Sigmoid colon (tissue), 7 donors: ENCODE results near the gene AP4S1. TPM values are rescaled to one million over a fixed set of nuclear protein-coding genes. Genes with fewer than 3 reads are reported as not detected.

Experiments used
- DNase-seq: peaks from one replicate; pipeline ENCODE4 v3.0.0-alpha.2; 2019
- H3K27ac ChIP-seq, 4 donors: fragments of 200-600 bp; sonication (generic); one replicate each; pipeline ENCODE4 v1.5.1; 2016 to 2019; ENCODE audit warnings: mild to moderate bottlenecking in 1 of 4
- H3K27me3 ChIP-seq, 3 donors: fragments of 200-600 bp; sonication (generic); one replicate each; pipeline ENCODE4 v1.5.1; 2019; ENCODE audit warnings: mild to moderate bottlenecking in 1 of 3
- H3K36me3 ChIP-seq, 4 donors: fragments of 200-600 bp; sonication (generic); one replicate each; pipeline ENCODE4 v1.5.1; 2016 to 2019
- H3K4me1 ChIP-seq, 4 donors: fragments of 200-600 bp; sonication (generic); one replicate each; pipeline ENCODE4 v1.5.1; 2017 to 2019
- H3K4me3 ChIP-seq, 4 donors: fragments of 200-600 bp; sonication (generic); one replicate each; pipeline ENCODE4 v1.5.1; 2017 to 2019; ENCODE audit warnings: mild to moderate bottlenecking in 2 of 4, moderate library complexity in 1 of 4
- H3K9me3 ChIP-seq, 4 donors: fragments of 200-600 bp in 3 of 4; sonication (generic) in 3 of 4; one replicate each; pipeline versions ENCODE4 v1.5.1 to v1.6.1; 2013 to 2019
- EP300 ChIP-seq, 4 donors: sonication (generic); formaldehyde crosslinking; IDR thresholded peaks; one replicate each; pipeline ENCODE4 v1.6.1; 2017; ENCODE audit warnings: antibody characterized with exemption in 4 of 4
- POLR2A ChIP-seq, 2 donors: fragments of 450-650 bp; IDR thresholded peaks; one replicate each; pipeline ENCODE4 v1.6.1; 2016; ENCODE audit warnings: antibody characterized with exemption in 2 of 2, mild to moderate bottlenecking in 2 of 2, moderate library complexity in 2 of 2
- POLR2AphosphoS5 ChIP-seq, 4 donors: sonication (generic); formaldehyde crosslinking; IDR thresholded peaks; one replicate each; pipeline ENCODE4 v1.6.1; 2017; ENCODE audit warnings: antibody characterized with exemption in 4 of 4
- WGBS, 2 donors: extraction: QIAGEN DNeasy Blood & Tissue Kit; methylation state at CpG; one replicate each; pipeline ENCODE4 v1.1.7; 2013; 5-methylcytosine and 5-hydroxymethylcytosine counted together
- intact Hi-C: fragments of 100-400 bp; cut with DNase I; formaldehyde crosslinking; loops from one replicate; pipeline ENCODE4 v1.15.1; 2023
- polyA plus RNA-seq, 3 donors: library from polyadenylated mRNA; stranded (reverse); fragments of 200-250 nt; gene quantifications; one replicate each; pipeline ENCODE4 v1.2.3, GENCODE V29; 2013
- total RNA-seq, 4 donors: library from RNA; depleted of rRNA; stranded (reverse); fragments of >200 nt; gene quantifications; one replicate each; pipeline ENCODE4 v1.1.0, GENCODE V29; 2016
- TF ChIP-seq, protein P1 (sequence below), 4 experiments: fragments of 450-650 bp in 3 of 4; fragments of 200-600 bp in 1 of 4; IDR thresholded peaks; one replicate each; pipeline ENCODE4 v1.5.1; 2016 to 2019; ENCODE audit warnings: antibody characterized with exemption in 4 of 4, mild to moderate bottlenecking in 3 of 4, moderate library complexity in 2 of 4
- donor health status: healthy with polysubstance abuse.
- donor health status: Bipolar disorder and iron deficiency.
- donor health status: healthy.

The AP4S1 gene
- total and polyA plus RNA-seq, 7 donors: 4.8 to 29.1 (median 13.8) TPM

DNA sequence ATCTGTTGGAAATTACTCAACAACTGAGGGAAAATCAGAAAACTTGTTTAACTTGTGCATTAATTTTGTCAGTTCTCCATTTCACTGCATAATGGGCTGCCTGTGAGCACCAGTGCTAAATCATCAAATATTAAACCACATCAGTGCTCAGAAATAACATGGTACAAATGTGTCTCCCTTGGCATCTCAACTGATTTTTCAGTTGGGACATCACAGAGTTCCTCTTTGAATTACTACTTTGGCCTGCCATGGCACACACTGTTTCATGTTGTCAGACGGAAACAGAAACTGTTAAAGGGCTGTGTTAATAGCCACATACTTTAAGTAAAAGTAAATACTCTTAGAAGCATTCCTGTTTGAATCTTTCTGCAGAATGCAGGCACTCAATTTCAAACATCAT lies 42.8 kb downstream of the AP4S1 start:
- H3K27ac ChIP-seq: peak overlapping the region in 2 of 4 donors; percentile 2 to 19

DNA sequence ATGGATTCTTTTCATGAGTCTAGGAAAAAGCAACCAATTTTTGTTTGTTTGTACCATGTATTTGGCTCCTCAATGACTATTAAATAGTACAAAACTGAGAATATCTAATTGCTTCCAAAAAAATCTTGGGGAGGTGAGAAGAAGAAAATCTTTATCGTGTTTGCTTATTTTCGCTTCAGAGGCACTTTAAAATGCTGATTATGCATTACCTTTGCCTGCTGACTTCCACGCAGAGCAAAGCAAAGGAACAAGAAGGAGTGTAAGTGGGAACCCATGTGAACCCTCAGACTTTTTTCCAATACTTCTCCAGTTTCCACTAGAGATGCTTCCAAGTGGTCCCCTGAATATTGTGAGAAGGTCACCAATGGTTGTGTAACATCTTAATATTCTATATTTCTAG lies 43.9 kb downstream of the AP4S1 start:
- no peaks in the 10 kb centered on the region for H3K9me3 ChIP-seq
- TF ChIP-seq POLR2AphosphoS5 (IDR thresholded peaks at IDR 0.05) (no peak), POLR2A (IDR thresholded peaks at IDR 0.05) (no peak), EP300 (IDR thresholded peaks at IDR 0.05) (no peak)
- TF ChIP-seq, protein P1, sequence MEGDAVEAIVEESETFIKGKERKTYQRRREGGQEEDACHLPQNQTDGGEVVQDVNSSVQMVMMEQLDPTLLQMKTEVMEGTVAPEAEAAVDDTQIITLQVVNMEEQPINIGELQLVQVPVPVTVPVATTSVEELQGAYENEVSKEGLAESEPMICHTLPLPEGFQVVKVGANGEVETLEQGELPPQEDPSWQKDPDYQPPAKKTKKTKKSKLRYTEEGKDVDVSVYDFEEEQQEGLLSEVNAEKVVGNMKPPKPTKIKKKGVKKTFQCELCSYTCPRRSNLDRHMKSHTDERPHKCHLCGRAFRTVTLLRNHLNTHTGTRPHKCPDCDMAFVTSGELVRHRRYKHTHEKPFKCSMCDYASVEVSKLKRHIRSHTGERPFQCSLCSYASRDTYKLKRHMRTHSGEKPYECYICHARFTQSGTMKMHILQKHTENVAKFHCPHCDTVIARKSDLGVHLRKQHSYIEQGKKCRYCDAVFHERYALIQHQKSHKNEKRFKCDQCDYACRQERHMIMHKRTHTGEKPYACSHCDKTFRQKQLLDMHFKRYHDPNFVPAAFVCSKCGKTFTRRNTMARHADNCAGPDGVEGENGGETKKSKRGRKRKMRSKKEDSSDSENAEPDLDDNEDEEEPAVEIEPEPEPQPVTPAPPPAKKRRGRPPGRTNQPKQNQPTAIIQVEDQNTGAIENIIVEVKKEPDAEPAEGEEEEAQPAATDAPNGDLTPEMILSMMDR (IDR thresholded peaks at IDR 0.05): no peak
- no peaks in the 10 kb centered on the region for H3K27me3 ChIP-seq
- H3K36me3 ChIP-seq: peaks cover 0 to 25% (median 0%) of the 10 kb centered on the region in 4 donors
- DNase-seq: no peak
- intact Hi-C loops: no loop called here
- peaks cover 0 to 10% (median 5%) of the 10 kb centered on the region in 4 donors for H3K4me1 ChIP-seq
- no peak overlapping the region for H3K4me3 ChIP-seq
- H3K27ac ChIP-seq: no peak overlapping the region
- WGBS, 2 donors: 95% methylated on average over 3 of the region's 3 CpGs

More for the DNA sequence above, 42.8 kb downstream of the AP4S1 start:
- WGBS, 2 donors: 62 to 75% methylated on average over 1 of the region's 1 CpG
- DNase-seq: no peak
- intact Hi-C loops: no loop called here
- Histone ChIP-seq H3K27me3 (no peaks in the 10 kb centered on the region), H3K4me1 (peaks cover 0 to 10% (median 5%) of the 10 kb centered on the region in 4 donors), H3K9me3 (no peaks in the 10 kb centered on the region), H3K4me3 (no peak overlapping the region), H3K36me3 (peaks cover 0 to 18% (median 0%) of the 10 kb centered on the region in 4 donors)
- TF ChIP-seq, protein P1 (IDR thresholded peaks at IDR 0.05): no peak
- TF ChIP-seq POLR2A (IDR thresholded peaks at IDR 0.05) (no peak), EP300 (IDR thresholded peaks at IDR 0.05) (no peak), POLR2AphosphoS5 (IDR thresholded peaks at IDR 0.05) (no peak)

DNA sequence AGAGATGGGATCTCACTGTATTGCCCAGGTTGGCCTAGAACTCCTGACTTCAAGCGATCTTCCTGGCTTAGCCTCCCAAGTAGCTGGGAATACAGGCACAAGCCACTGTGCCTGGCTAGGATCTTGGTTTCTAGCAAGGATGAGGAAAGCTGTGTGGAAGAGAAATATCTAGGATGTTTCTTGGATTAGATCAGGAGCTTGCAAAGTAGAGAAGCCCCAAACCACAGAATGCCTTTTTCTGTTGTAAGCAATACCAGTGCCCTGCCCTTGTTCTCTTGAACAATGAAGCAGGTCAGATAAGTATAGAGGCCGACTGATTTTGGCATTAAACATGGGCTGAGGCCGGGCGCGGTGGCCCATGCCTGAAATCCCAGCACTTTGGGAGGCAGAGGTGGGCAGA lies 45.0 kb downstream of the AP4S1 start:
- intact Hi-C loops: no loop called here

DNA sequence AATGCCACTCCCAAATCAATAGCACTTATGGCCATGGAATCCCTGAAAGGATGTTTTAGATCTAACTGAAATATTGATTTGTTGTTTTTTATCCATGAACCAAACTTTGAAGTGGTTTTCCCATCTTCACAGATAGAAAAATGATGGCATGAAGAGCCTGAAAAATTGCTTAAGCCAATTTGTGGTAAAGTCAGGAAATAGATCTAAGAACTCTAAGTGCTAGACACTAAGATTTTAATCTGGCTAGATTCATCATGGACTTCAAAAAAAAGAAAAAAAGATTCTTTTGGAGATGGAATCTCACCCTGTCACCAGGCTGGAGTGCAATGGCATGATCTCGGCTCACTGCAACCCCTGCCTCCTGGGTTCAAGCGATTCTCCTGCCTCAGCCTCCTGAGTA lies 45.7 kb downstream of the AP4S1 start:
- intact Hi-C loops: no loop called here
- no peak for DNase-seq
- 92 to 97% methylated on average over 2 of the region's 2 CpGs for WGBS, 2 donors
- Histone ChIP-seq H3K36me3 (peaks cover 0 to 32% (median 0%) of the 10 kb centered on the region in 4 donors), H3K27me3 (no peaks in the 10 kb centered on the region), H3K4me3 (no peak overlapping the region), H3K9me3 (no peaks in the 10 kb centered on the region), H3K4me1 (peaks cover 0 to 10% (median 5%) of the 10 kb centered on the region in 4 donors), H3K27ac (no peak overlapping the region)
- TF ChIP-seq POLR2A (IDR thresholded peaks at IDR 0.05): no peak
- TF ChIP-seq, protein P1 (IDR thresholded peaks at IDR 0.05): no peak
- TF ChIP-seq EP300 (IDR thresholded peaks at IDR 0.05): no peak
- TF ChIP-seq POLR2AphosphoS5 (IDR thresholded peaks at IDR 0.05): no peak

More for the DNA sequence above, 45.0 kb downstream of the AP4S1 start:
- H3K27me3 ChIP-seq: no peaks in the 10 kb centered on the region
- peaks cover 0 to 32% (median 0%) of the 10 kb centered on the region in 4 donors for H3K36me3 ChIP-seq
- peaks cover 0 to 10% (median 5%) of the 10 kb centered on the region in 4 donors for H3K4me1 ChIP-seq
- no peaks in the 10 kb centered on the region for H3K9me3 ChIP-seq
- TF ChIP-seq POLR2A (IDR thresholded peaks at IDR 0.05) (no peak), EP300 (IDR thresholded peaks at IDR 0.05) (no peak), POLR2AphosphoS5 (IDR thresholded peaks at IDR 0.05) (no peak)
- TF ChIP-seq, protein P1 (IDR thresholded peaks at IDR 0.05): no peak
- H3K27ac ChIP-seq: no peak overlapping the region
- H3K4me3 ChIP-seq: no peak overlapping the region
- WGBS, 2 donors: 94 to 96% methylated on average over 5 of the region's 5 CpGs
- DNase-seq: no peak

DNA sequence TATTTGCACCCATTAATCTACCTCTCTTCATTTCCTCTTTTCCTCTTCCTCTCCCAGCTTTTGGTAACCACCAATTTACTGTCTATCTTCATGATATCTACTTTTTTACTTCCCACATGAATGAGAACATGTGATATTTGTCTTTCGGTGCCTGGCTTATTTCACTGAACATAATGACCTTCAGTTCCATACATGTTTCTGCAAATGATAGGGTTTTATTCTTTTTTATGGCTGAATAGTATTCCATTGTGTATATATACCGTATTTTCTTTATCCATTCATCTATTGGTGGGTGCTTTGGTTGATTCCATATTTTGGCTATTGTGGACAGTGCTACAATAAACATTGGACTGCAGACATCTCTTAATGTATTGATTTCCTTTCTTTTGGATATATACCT lies 49.7 kb downstream of the AP4S1 start:
- Histone ChIP-seq H3K4me1 (peaks cover 0 to 8% (median 5%) of the 10 kb centered on the region in 4 donors), H3K36me3 (peaks cover 0 to 23% (median 0%) of the 10 kb centered on the region in 4 donors), H3K27ac (no peak overlapping the region), H3K27me3 (no peaks in the 10 kb centered on the region), H3K4me3 (no peak overlapping the region), H3K9me3 (no peaks in the 10 kb centered on the region)
- DNase-seq: no peak
- 97 to 98% methylated on average over 2 of the region's 2 CpGs for WGBS, 2 donors
- intact Hi-C loops: no loop called here
- TF ChIP-seq EP300 (IDR thresholded peaks at IDR 0.05) (no peak), POLR2A (IDR thresholded peaks at IDR 0.05) (no peak), POLR2AphosphoS5 (IDR thresholded peaks at IDR 0.05) (no peak)
- TF ChIP-seq, protein P1 (IDR thresholded peaks at IDR 0.05): no peak
